DND-41 (cell line): ENCODE results near the gene EGR1.
"Not testable (repeated sequence)": the region's sequence is repeated elsewhere in the genome, so short reads cannot be mapped to it uniquely, and the experiment has no call there.

Experiments
- ATAC-seq: fragments of 200-7000 bp; cut with Tn5 transposase; 3 replicates; pipeline ENCODE4 v1.9.1; 2021; ENCODE audit warnings: low read depth; ENCODE audit not compliant: insufficient read depth
- DNase-seq: peaks from one replicate; pipeline ENCODE4 v3.0.0-alpha.2; 2020
- H2AFZ ChIP-seq: 2 replicates; pipeline ENCODE4 v1.6.0; 2012; ENCODE audit warnings: low read depth, low read length
- H3K27ac ChIP-seq: 2 replicates; pipeline ENCODE4 v1.5.1; 2012; ENCODE audit warnings: low read length, inconsistent platforms
- H3K27me3 ChIP-seq: fragments of 200-600 bp; sonication (generic); 2 replicates; pipeline ENCODE4 v1.6.0; 2012; ENCODE audit warnings: low read length, mild to moderate bottlenecking, inconsistent platforms; ENCODE audit not compliant: insufficient read depth, poor library complexity
- H3K36me3 ChIP-seq: 2 replicates; pipeline ENCODE4 v1.5.1; 2012; ENCODE audit warnings: low read length, inconsistent platforms; ENCODE audit not compliant: insufficient read depth
- H3K4me1 ChIP-seq: 2 replicates; pipeline ENCODE4 v1.5.1; 2012; ENCODE audit warnings: mild to moderate bottlenecking, low read length; ENCODE audit not compliant: insufficient read depth
- H3K4me2 ChIP-seq: 2 replicates; pipeline ENCODE4 v1.6.0; 2012; ENCODE audit warnings: mild to moderate bottlenecking, moderate library complexity, low read length, inconsistent platforms; ENCODE audit not compliant: insufficient read depth
- H3K4me3 ChIP-seq, 2 experiments: fragments of 200-600 bp in 1 of 2; shearing (Covaris generic) in 1 of 2; 2 replicates each; pipeline ENCODE4 v1.5.1; 2012 to 2016; ENCODE audit warnings: inconsistent platforms in 2 of 2, low read length in 2 of 2, mild to moderate bottlenecking in 2 of 2, low read depth in 1 of 2, moderate library complexity in 1 of 2
- H3K79me2 ChIP-seq: 2 replicates; pipeline ENCODE4 v1.6.0; 2012; ENCODE audit warnings: low read length, inconsistent platforms; ENCODE audit not compliant: insufficient read depth
- H3K9ac ChIP-seq: 2 replicates; pipeline ENCODE4 v1.6.0; 2012; ENCODE audit warnings: low read depth, mild to moderate bottlenecking, inconsistent platforms, low read length, moderate library complexity
- H3K9me3 ChIP-seq: 2 replicates; pipeline ENCODE4 v1.5.1; 2012; ENCODE audit warnings: low read length, moderate library complexity, mild to moderate bottlenecking, inconsistent platforms; ENCODE audit not compliant: insufficient read depth, severe bottlenecking
- H4K20me1 ChIP-seq: 2 replicates; pipeline ENCODE4 v1.6.0; 2012; ENCODE audit warnings: low read length; ENCODE audit not compliant: insufficient read depth
- CTCF ChIP-seq: IDR thresholded peaks from 2 replicates; pipeline ENCODE4 v1.5.1; 2012; ENCODE audit warnings: borderline replicate concordance, low read length, moderate library complexity, mild to moderate bottlenecking; ENCODE audit not compliant: poor library complexity, severe bottlenecking; ENCODE audit errors: extremely low read depth
- EZH2 ChIP-seq: IDR thresholded peaks from 3 replicates; pipeline ENCODE4 v1.6.1; 2012; ENCODE audit warnings: borderline replicate concordance, low read depth, mild to moderate bottlenecking, moderate library complexity, low read length, inconsistent platforms; ENCODE audit not compliant: severe bottlenecking

EGR1 gene

GRCh38 chr5:138470322-138471051 is 5.2 kb downstream of the EGR1 start:
- Histone ChIP-seq H3K36me3 (peaks cover 19% of the 10 kb centered on the region), H3K27me3 (no peaks in the 10 kb centered on the region), H3K27ac (no peak overlapping the region), H3K9ac (no peak overlapping the region), H3K9me3 (no peaks in the 10 kb centered on the region), H3K4me2 (no peak overlapping the region), H3K4me3 (no peak overlapping the region), H3K4me1 (peaks cover 29% of the 10 kb centered on the region), H3K79me2 (peaks cover 20% of the 10 kb centered on the region), H4K20me1 (peaks cover 32% of the 10 kb centered on the region), H2AFZ (no peak overlapping the region)
- DNase-seq (no peak), ATAC-seq (no peak)
- TF ChIP-seq CTCF (no peak), EZH2 (no peak)

- Histone ChIP-seq H3K4me2 (no peak overlapping the region), H3K36me3 (peaks cover 16% of the 10 kb centered on the region), H4K20me1 (peaks cover 27% of the 10 kb centered on the region), H3K9ac (no peak overlapping the region), H3K27ac (no peak overlapping the region), H3K79me2 (peaks cover 15% of the 10 kb centered on the region), H3K9me3 (no peaks in the 10 kb centered on the region), H2AFZ (no peak overlapping the region), H3K27me3 (no peaks in the 10 kb centered on the region), H3K4me3 (no peak overlapping the region), H3K4me1 (peaks cover 24% of the 10 kb centered on the region)
- ATAC-seq, result no peak
- DNase-seq, result no peak
- TF ChIP-seq EZH2, result no peak
- TF ChIP-seq CTCF, result no peak
Measured at GRCh38 chr5:138471052-138471361, 5.7 kb downstream of the EGR1 start.

GRCh38 chr5:138472353-138472752 is 7.1 kb downstream of the EGR1 start:
- no peak for DNase-seq
- Histone ChIP-seq H3K27ac (no peak overlapping the region), H2AFZ (no peak overlapping the region), H3K9ac (no peak overlapping the region), H3K27me3 (no peaks in the 10 kb centered on the region), H3K4me3 (no peak overlapping the region), H3K9me3 (no peaks in the 10 kb centered on the region), H3K36me3 (peaks cover 3% of the 10 kb centered on the region; the same call in 1 of the 2 replicates), H3K4me2 (no peak overlapping the region), H3K4me1 (peaks cover 10% of the 10 kb centered on the region), H4K20me1 (peaks cover 14% of the 10 kb centered on the region), H3K79me2 (peaks cover 4% of the 10 kb centered on the region; the same call in 1 of the 2 replicates)
- no peak for ATAC-seq
- no peak for TF ChIP-seq EZH2

GRCh38 chr5:138473151-138473550 is 7.9 kb downstream of the EGR1 start:
- H3K4me1 ChIP-seq, DNase-seq, H3K27me3 ChIP-seq, H3K27ac ChIP-seq, H2AFZ ChIP-seq, H3K9me3 ChIP-seq, H3K4me3 ChIP-seq, H3K4me2 ChIP-seq, H3K36me3 ChIP-seq, H4K20me1 ChIP-seq, ATAC-seq, H3K79me2 ChIP-seq, H3K9ac ChIP-seq: not testable (repeated sequence)
